GM23248 (cell line): Measurements from ENCODE around the gene ANKRD49.

Source experiments
- EZH2 ChIP-seq: fragments of 200-600 bp; sonication (generic); IDR thresholded peaks from 2 replicates; pipeline ENCODE4 v1.6.1; 2018; ENCODE audit warnings: antibody characterized with exemption, mild to moderate bottlenecking; ENCODE audit not compliant: insufficient read depth, poor library complexity, severe bottlenecking
- EZH2phosphoT487 ChIP-seq: fragments of 200-600 bp; sonication (generic); IDR thresholded peaks from 2 replicates; pipeline ENCODE4 v1.6.1; 2018; ENCODE audit warnings: antibody characterized with exemption, moderate library complexity, mild to moderate bottlenecking, low read depth; ENCODE audit not compliant: insufficient read depth

- TF ChIP-seq EZH2: no peak
- TF ChIP-seq EZH2phosphoT487: no peak
Observed at GRCh38 chr11:94493281-94494125, at the start of gene ANKRD49, which contains the start of gene MRE11.
